Transverse colon (tissue), 3 donors: Measurements from ENCODE around the gene ACR.

ENCODE experiments used
- CTCF ChIP-seq, 5 experiments: fragments of 200-600 bp in 3 of 5; fragments of 450-650 bp in 2 of 5; sonication (generic) in 3 of 5; IDR thresholded peaks; 1 replicate in 2 of 5; 2 replicates in 3 of 5; pipeline ENCODE4 v1.5.1; 2016 to 2017; ENCODE audit warnings: antibody characterized with exemption in 5 of 5, inconsistent platforms in 3 of 5, mild to moderate bottlenecking in 2 of 5, moderate library complexity in 1 of 5
- POLR2A ChIP-seq: fragments of 450-650 bp; IDR thresholded peaks from one replicate; pipeline ENCODE4 v1.6.1; 2016; ENCODE audit warnings: antibody characterized with exemption, mild to moderate bottlenecking, moderate library complexity

- TF ChIP-seq CTCF (IDR thresholded peaks at IDR 0.05) (peak; percentile 29 to 49 (median 43)), POLR2A (no peak)
These were observed 46.5 kb upstream of the ACR start for GRCh38 chr22:50691521-50691920.
